ENCODE measurements around the gene ZNF35.

GRCh38 chr3:44628716-44629115, 19.8 kb upstream of the ZNF35 start:
- TF ChIP-seq, protein P1, sequence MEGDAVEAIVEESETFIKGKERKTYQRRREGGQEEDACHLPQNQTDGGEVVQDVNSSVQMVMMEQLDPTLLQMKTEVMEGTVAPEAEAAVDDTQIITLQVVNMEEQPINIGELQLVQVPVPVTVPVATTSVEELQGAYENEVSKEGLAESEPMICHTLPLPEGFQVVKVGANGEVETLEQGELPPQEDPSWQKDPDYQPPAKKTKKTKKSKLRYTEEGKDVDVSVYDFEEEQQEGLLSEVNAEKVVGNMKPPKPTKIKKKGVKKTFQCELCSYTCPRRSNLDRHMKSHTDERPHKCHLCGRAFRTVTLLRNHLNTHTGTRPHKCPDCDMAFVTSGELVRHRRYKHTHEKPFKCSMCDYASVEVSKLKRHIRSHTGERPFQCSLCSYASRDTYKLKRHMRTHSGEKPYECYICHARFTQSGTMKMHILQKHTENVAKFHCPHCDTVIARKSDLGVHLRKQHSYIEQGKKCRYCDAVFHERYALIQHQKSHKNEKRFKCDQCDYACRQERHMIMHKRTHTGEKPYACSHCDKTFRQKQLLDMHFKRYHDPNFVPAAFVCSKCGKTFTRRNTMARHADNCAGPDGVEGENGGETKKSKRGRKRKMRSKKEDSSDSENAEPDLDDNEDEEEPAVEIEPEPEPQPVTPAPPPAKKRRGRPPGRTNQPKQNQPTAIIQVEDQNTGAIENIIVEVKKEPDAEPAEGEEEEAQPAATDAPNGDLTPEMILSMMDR (IDR thresholded peaks at IDR 0.05; ENCODE audit: low read depth, low read length, missing input control): no peak
- TF ChIP-seq, protein P2, sequence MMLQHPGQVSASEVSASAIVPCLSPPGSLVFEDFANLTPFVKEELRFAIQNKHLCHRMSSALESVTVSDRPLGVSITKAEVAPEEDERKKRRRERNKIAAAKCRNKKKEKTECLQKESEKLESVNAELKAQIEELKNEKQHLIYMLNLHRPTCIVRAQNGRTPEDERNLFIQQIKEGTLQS (IDR thresholded peaks at IDR 0.05): no peak
- TF ChIP-seq, protein P3, sequence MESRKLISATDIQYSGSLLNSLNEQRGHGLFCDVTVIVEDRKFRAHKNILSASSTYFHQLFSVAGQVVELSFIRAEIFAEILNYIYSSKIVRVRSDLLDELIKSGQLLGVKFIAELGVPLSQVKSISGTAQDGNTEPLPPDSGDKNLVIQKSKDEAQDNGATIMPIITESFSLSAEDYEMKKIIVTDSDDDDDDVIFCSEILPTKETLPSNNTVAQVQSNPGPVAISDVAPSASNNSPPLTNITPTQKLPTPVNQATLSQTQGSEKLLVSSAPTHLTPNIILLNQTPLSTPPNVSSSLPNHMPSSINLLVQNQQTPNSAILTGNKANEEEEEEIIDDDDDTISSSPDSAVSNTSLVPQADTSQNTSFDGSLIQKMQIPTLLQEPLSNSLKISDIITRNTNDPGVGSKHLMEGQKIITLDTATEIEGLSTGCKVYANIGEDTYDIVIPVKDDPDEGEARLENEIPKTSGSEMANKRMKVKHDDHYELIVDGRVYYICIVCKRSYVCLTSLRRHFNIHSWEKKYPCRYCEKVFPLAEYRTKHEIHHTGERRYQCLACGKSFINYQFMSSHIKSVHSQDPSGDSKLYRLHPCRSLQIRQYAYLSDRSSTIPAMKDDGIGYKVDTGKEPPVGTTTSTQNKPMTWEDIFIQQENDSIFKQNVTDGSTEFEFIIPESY (IDR thresholded peaks at IDR 0.05): no peak
- TF ChIP-seq GABPA (IDR thresholded peaks at IDR 0.05 in 1 of 2, conservative IDR thresholded peaks at IDR 0.05 in 1 of 2) (no peak), TAF1 (conservative IDR thresholded peaks at IDR 0.05) (no peak), YY1 (IDR thresholded peaks at IDR 0.05) (no peak)
- TF ChIP-seq, protein P4, sequence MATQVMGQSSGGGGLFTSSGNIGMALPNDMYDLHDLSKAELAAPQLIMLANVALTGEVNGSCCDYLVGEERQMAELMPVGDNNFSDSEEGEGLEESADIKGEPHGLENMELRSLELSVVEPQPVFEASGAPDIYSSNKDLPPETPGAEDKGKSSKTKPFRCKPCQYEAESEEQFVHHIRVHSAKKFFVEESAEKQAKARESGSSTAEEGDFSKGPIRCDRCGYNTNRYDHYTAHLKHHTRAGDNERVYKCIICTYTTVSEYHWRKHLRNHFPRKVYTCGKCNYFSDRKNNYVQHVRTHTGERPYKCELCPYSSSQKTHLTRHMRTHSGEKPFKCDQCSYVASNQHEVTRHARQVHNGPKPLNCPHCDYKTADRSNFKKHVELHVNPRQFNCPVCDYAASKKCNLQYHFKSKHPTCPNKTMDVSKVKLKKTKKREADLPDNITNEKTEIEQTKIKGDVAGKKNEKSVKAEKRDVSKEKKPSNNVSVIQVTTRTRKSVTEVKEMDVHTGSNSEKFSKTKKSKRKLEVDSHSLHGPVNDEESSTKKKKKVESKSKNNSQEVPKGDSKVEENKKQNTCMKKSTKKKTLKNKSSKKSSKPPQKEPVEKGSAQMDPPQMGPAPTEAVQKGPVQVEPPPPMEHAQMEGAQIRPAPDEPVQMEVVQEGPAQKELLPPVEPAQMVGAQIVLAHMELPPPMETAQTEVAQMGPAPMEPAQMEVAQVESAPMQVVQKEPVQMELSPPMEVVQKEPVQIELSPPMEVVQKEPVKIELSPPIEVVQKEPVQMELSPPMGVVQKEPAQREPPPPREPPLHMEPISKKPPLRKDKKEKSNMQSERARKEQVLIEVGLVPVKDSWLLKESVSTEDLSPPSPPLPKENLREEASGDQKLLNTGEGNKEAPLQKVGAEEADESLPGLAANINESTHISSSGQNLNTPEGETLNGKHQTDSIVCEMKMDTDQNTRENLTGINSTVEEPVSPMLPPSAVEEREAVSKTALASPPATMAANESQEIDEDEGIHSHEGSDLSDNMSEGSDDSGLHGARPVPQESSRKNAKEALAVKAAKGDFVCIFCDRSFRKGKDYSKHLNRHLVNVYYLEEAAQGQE (IDR thresholded peaks at IDR 0.05): no peak

All from liver (tissue), 3 donors.